Stimulated activated CD4-positive, alpha-beta T cell treated with anti-CD3 and anti-CD28 coated beads, Interleukin-4, amount 100 ng/mL, for 24 hours (primary cell): ENCODE measurements around the gene TSPEAR.
"Not testable (repeated sequence)": the region's sequence is repeated elsewhere in the genome, so short reads cannot be mapped to it uniquely, and the experiment has no call there.

Experiments
- DNase-seq: peaks from one replicate; pipeline ENCODE4 v3.0.0-alpha.2; 2020

The TSPEAR gene

DNA sequence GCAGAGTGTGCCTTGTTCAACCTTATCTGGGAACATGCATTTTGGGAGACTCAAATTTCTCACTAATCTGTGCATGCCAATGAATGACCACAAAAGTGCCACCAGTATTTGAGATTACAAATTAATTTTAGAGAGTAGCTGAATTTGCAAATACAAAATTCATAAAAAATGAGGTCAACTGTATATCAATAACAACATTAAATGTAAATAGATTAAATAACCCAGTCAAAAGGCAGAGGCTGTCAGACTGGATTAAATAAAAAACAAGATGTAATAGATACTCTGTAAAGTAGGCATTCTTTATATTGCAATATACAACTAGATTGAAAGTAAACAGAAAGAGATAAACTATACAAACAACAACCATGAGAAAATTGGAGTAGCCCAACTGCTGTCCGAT lies 147.3 kb downstream of the TSPEAR start:
- DNase-seq: no peak

DNA sequence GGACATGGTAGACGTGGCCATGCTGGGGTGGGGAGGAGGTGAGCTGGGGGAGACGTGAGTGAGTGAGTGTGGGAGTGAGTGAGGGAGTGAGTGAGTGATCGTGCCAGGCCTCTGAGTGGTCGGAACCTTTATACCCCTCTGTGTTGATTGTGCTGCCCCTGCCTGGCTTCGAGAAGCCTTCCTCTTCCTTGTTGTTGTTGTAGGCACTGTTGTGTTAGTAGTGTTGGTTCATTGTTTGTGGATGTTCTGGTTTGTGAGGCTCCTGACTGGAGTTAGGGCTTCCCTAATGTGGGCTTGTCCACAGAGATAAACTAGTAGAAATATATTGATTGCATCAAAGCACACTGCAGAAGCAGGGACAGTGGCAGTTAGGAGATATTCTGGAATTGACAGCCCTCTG lies 152.7 kb downstream of the TSPEAR start, which contains the start of gene KRTAP10-3:
TSS of gene KRTAP10-3 (minus strand) at position 101 of the 400 bp plus-strand sequence. CDS start at position 21, 80 bp downstream.
- DNase-seq: no peak

DNA sequence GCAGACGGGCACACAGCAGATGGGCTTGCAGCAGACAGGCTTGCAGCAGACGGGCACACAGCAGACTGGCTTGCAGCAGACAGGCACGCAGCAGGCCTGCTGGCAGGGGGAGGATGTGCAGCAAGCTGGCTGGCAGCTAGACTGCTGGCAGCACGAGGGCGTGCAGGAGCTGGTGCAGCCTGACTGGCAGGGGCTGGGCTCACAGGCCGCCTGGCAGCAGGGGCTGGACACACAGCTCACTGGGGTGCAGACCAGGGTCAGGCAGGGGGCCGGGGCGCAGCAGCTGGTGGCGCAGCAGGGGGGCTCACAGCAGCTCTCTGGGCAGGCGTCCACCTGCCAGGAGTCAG lies 153.1 kb downstream of the TSPEAR start:
- not testable (repeated sequence) for DNase-seq

- DNase-seq: no peak
Observed at GRCh38 chr21:44557491-44558328, 153.7 kb downstream of the TSPEAR start.

- DNase-seq: no peak
Observed at GRCh38 chr21:44556879-44557278, 154.5 kb downstream of the TSPEAR start.

GRCh38 chr21:44555200-44555875 lies 156.0 kb downstream of the TSPEAR start:
- no peak for DNase-seq

- no peak for DNase-seq
Observed at GRCh38 chr21:44552681-44553080, 158.7 kb downstream of the TSPEAR start.

GRCh38 chr21:44552136-44552535 lies 159.2 kb downstream of the TSPEAR start:
- no peak for DNase-seq

DNA sequence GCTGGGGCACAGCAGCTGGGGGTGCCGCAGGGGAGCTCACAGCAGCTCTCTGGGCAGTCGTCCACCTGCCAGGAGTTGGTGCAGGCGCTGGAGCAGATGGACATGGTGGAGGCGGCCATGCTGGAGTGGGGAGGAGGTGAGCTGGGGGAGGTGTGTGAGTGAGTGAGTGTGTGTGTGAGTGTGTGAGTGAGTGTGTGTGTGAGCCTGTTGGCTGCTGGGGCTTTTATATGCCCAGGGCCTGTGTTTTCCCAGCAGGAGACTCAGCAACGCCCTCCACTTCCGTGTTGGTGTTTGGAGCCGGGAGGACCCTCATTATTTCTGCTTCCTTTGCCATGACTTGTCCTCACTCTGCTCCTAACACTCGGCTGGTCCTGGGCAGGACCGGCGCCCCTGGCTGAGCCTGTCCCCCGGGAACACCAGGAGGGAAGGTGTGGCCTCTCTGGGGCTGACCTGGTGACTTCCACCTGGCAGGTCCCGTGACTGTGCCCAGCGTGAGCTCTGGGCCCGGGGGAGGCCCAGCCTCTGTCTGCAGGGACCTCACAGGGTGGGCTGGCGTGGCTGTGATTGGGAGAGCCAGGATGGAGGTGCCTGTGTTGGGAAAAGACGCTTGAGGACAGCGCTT lies 159.9 kb downstream of the TSPEAR start, which contains the start of gene KRTAP10-2:
TSS of gene KRTAP10-2 (minus strand) at position 166 of the 622 bp plus-strand sequence. CDS start at position 119, 47 bp downstream.
- no peak for DNase-seq

GRCh38 chr21:44550807-44551206 lies 160.6 kb downstream of the TSPEAR start:
- no peak for DNase-seq

DNA sequence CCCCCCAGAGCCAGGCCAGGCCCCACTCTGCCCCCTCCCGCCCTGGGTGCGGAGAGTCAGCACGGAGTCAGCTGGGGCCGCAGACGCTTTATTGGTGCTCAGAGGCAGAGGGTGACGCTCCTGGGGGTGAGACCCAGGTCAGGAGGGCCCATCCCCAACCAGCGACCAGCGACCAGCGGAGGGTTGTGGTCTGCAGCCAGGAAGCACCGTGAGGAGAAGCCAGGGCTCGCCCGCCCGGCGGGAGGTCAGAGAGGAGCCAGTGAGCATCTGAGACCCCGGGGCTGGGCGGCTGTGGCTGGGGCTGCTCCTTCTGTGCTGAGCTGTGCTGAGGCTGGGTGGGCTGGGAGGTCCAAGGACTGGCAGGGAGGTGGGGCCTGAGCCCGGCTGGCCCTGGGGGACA lies 161.1 kb downstream of the TSPEAR start:
- not testable (repeated sequence) for DNase-seq

DNA sequence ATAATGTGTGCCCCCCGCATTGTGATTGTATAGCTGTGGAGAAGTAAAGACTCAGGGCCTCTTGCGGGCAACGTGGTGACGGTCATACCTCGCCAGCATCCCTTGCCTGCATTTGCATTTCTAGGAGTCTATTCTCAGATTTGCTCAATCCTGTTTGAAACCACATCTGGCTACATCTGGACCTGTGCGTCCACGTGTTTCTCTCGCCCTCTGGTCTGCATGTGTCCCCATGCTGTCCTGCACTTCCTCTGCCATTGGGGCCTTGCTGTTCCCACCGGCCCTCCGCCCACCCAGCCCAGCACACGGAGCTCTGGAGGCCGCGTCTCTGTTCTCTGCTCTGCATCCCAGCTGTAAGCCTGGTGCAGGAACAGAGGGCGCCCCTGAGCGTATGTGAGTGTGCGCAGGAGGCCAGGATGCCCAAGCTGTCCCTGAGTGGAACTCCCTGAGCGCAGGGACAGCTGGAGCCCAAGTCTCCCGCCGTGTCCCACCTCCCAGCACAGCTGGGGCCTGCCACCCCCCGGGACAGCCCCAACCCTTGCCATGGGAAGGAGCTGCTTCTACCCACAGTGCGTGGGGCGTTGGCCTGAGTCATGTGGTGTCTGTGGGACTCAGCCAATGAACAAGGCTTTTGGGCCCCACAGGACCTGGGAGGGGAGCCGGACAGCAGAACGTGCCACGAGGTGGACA lies 161.7 kb downstream of the TSPEAR start:
- DNase-seq: no peak

GRCh38 chr21:44548922-44549321 lies 162.4 kb downstream of the TSPEAR start:
- DNase-seq: no peak

- no peak for DNase-seq
Observed at GRCh38 chr21:44548381-44548780, 163.0 kb downstream of the TSPEAR start.

DNA sequence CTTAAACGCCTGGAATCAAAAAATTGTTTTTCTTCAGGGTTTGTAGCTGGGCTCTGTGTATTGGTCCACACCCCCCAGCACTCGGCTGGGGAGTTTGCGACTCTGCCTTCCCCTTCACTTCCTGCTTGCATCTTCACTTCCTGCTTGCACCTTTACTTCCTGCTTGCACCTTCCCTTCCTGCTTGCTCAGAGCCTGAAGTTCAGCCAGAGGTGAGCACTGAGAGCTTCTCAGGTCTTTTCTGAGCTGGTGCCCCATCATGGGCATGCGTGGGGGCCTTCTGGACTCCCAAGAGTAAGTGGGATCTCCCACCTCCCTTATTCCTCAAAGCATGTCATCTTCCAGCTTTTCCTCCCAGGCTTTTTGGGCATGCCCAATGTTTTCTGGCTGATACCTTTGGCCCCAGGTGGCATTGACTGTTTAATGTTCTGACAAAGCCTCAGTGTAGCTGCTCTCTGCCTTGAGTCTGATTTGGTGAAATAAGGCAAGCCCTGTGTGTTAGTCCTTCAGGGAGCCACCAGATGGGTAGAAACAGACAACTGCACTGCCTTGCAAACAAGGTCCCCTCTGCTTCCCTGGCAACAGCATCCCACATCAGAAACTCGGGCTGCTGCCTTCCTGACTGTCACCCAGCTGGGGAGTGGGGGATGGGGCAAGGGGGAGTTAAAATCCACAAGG lies 163.6 kb downstream of the TSPEAR start:
- DNase-seq: peak; percentile 18

DNA sequence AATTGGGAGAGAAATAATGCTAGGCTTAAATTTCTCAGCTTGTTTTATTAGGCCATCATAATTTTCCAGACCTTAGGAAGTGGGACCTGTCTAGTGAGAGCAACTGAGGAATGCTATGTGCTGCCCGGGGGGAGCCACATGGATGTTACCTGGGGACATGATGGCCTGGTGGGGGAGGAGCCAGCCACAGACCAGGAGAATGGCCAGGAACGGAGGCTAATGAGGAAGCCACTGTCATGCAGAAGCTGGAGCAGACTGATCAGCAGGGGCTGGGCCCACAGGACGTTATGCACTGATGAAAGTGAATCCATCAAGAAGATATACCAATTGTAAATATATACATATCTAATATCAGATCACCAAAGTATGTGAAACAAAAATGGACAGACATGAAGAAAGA lies 166.8 kb downstream of the TSPEAR start:
- no peak for DNase-seq

GRCh38 chr21:44542716-44543115 lies 168.7 kb downstream of the TSPEAR start:
- no peak for DNase-seq

GRCh38 chr21:44540741-44541288 lies 170.6 kb downstream of the TSPEAR start:
- DNase-seq: no peak

GRCh38 chr21:44539991-44540666 lies 171.2 kb downstream of the TSPEAR start, which contains the start of gene KRTAP10-1:
Gene KRTAP10-1 (minus strand): TSS chr21:44540195. CDS start chr21:44540150, 45 bp downstream.
- DNase-seq: no peak

GRCh38 chr21:44539046-44539445 lies 172.3 kb downstream of the TSPEAR start:
- no peak for DNase-seq
